CD8-positive, alpha-beta memory T cell (primary cell): ENCODE measurements around the gene RTN4RL1. TPM values are rescaled to one million over a fixed set of nuclear protein-coding genes. Genes with fewer than 3 reads are reported as not detected.

Experiments used
- CTCF ChIA-PET: fragments of 350-600 bp; sonication (Branson Sonifier 250); formaldehyde crosslinking; loops from one replicate; lab custom pipeline; 2021; ENCODE audit warnings: antibody characterized with exemption; lab: Charles Lee
- POLR2A ChIA-PET: fragments of 350-600 bp; sonication (Branson Sonifier 250); formaldehyde crosslinking; loops from one replicate; lab custom pipeline; 2021; ENCODE audit warnings: antibody characterized with exemption; lab: Charles Lee
- DNase-seq, 5 donors: peaks; one replicate each; pipeline versions ENCODE4 v3.0.0 to v3.0.0-alpha.2; 2020 to 2022; ENCODE audit warnings: mixed read lengths in 1 of 5
- H3K27ac ChIP-seq: one replicate; pipeline ENCODE4 v1.7.0; 2013; ENCODE audit warnings: low read depth, mild to moderate bottlenecking, low read length, moderate library complexity
- H3K27me3 ChIP-seq: 2 replicates; pipeline ENCODE4 v1.7.0; 2013; ENCODE audit warnings: low read length, mild to moderate bottlenecking; ENCODE audit not compliant: insufficient read depth, poor library complexity, severe bottlenecking
- H3K36me3 ChIP-seq: 2 replicates; pipeline ENCODE4 v1.7.0; 2013; ENCODE audit warnings: mild to moderate bottlenecking, low read length, moderate library complexity; ENCODE audit not compliant: insufficient read depth
- H3K4me1 ChIP-seq: 2 replicates; pipeline ENCODE4 v1.7.0; 2013; ENCODE audit warnings: mild to moderate bottlenecking, low read length, moderate library complexity; ENCODE audit not compliant: insufficient read depth
- H3K4me3 ChIP-seq: 2 replicates; pipeline ENCODE4 v1.7.0; 2013; ENCODE audit warnings: mild to moderate bottlenecking, low read length
- H3K9me3 ChIP-seq: 2 replicates; pipeline ENCODE4 v1.7.0; 2013; ENCODE audit warnings: mild to moderate bottlenecking, low read length
- H3K27ac Mint-ChIP-seq, 8 donors: one replicate each; pipeline ENCODE4 v1.8.0; 2020 to 2021; ENCODE audit warnings: mixed read lengths in 8 of 8, mild to moderate bottlenecking in 6 of 8, inconsistent platforms in 3 of 8, moderate library complexity in 3 of 8
- H3K27me3 Mint-ChIP-seq, 2 donors: one replicate each; pipeline ENCODE4 v1.8.0; 2020 to 2021; ENCODE audit warnings: mixed read lengths in 2 of 2, mild to moderate bottlenecking in 1 of 2, moderate library complexity in 1 of 2
- H3K36me3 Mint-ChIP-seq, 3 donors: one replicate each; pipeline ENCODE4 v1.8.0; 2020 to 2021; ENCODE audit warnings: mixed read lengths in 3 of 3, inconsistent platforms in 1 of 3, mild to moderate bottlenecking in 1 of 3
- H3K4me1 Mint-ChIP-seq, 3 donors: one replicate each; pipeline ENCODE4 v1.8.0; 2020 to 2021; ENCODE audit warnings: mixed read lengths in 3 of 3, inconsistent platforms in 1 of 3, mild to moderate bottlenecking in 1 of 3
- H3K4me3 Mint-ChIP-seq, 7 donors: one replicate each; pipeline ENCODE4 v1.8.0; 2020 to 2021; ENCODE audit warnings: mixed read lengths in 7 of 7, mild to moderate bottlenecking in 6 of 7, moderate library complexity in 4 of 7, inconsistent platforms in 2 of 7
- H3K9me3 Mint-ChIP-seq, 5 donors: one replicate each; pipeline ENCODE4 v1.8.0; 2020 to 2022; ENCODE audit warnings: mixed read lengths in 5 of 5, mild to moderate bottlenecking in 3 of 5, moderate library complexity in 2 of 5, inconsistent platforms in 1 of 5
- polyA plus RNA-seq: library from polyadenylated mRNA; unstranded; fragments of 300-500 nt; fragmentation: Illumina TruSeq; gene quantifications from one replicate; pipeline ENCODE4 v1.2.3, GENCODE V29; 2021
- total RNA-seq, 2 experiments: library from RNA; stranded (reverse); gene quantifications; one replicate each; pipeline ENCODE4 v1.2.3, GENCODE V29; 2021

The RTN4RL1 gene
- total and polyA plus RNA-seq, 3 experiments from 2014 or later = 0.32 to 1.2 (median 1.0) TPM

- H3K4me3 Mint-ChIP-seq = no peak overlapping the region
- Histone ChIP-seq H3K27me3 (no peaks in the 10 kb centered on the region), H3K4me3 (no peak overlapping the region), H3K36me3 (no peaks in the 10 kb centered on the region), H3K27ac (no peak overlapping the region), H3K4me1 (no peaks in the 10 kb centered on the region), H3K9me3 (no peaks in the 10 kb centered on the region)
- peak overlapping the region in 1 of 8 donors; percentile 33 for H3K27ac Mint-ChIP-seq
- H3K27me3 Mint-ChIP-seq = peaks cover 0 to 2% of the 10 kb centered on the region in 2 donors
- no peaks in the 10 kb centered on the region for H3K4me1 Mint-ChIP-seq
- no peaks in the 10 kb centered on the region for H3K36me3 Mint-ChIP-seq
- ChIA-PET POLR2A (no interaction called here), CTCF (no interaction called here)
- H3K9me3 Mint-ChIP-seq = no peaks in the 10 kb centered on the region
- DNase-seq = no peak
Observed at GRCh38 chr17:1959871-1960544, 65.1 kb downstream of the RTN4RL1 start.

DNA sequence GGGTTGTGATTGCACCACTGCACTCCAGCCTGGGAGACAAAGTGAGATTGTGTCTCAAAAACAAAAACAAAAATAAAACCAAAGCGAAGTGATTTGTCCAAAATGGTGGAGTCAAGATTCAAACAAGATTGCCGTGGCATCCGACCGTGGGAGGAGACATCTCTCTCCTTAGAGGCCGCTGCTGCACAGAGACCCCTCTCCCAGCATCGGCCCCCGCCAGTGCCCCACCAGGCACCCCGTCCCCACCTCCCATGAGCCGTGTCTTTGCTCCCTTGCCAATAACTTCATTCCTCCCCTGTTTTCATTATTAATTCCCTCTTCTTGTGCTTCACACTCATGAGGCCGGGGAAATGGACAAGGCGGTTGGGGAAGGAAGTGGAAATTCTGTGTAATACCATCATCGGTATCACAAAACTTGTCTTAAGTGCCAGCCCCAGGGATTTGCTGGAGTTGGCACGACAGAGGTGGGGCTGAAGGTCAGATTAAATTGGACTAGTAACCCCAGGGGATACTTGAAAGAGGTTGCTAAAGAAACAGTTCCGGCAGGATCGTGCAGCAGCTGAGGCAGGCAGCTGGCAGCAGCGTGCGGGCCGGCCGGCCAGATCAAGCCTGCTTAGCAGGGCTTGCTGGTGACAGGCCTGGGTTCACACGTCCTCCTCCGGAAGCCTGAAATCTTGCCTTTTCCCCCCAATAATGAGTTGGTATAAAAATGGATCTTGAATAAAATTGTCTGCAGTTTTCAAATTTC is 66.8 kb downstream of the RTN4RL1 start:
- POLR2A ChIA-PET = no interaction called here
- no peak overlapping the region for H3K4me3 ChIP-seq
- no peaks in the 10 kb centered on the region for H3K4me1 Mint-ChIP-seq
- H3K27ac ChIP-seq = no peak overlapping the region
- H3K9me3 ChIP-seq = no peaks in the 10 kb centered on the region
- no peaks in the 10 kb centered on the region for H3K9me3 Mint-ChIP-seq
- no peaks in the 10 kb centered on the region for H3K4me1 ChIP-seq
- no peaks in the 10 kb centered on the region for H3K36me3 ChIP-seq
- CTCF ChIA-PET = no interaction called here
- no peak overlapping the region for H3K4me3 Mint-ChIP-seq
- H3K36me3 Mint-ChIP-seq = no peaks in the 10 kb centered on the region
- H3K27me3 ChIP-seq = no peaks in the 10 kb centered on the region
- H3K27me3 Mint-ChIP-seq = peaks cover 0 to 2% of the 10 kb centered on the region in 2 donors
- DNase-seq = no peak
- peak overlapping the region in 1 of 8 donors; percentile 14 for H3K27ac Mint-ChIP-seq

DNA sequence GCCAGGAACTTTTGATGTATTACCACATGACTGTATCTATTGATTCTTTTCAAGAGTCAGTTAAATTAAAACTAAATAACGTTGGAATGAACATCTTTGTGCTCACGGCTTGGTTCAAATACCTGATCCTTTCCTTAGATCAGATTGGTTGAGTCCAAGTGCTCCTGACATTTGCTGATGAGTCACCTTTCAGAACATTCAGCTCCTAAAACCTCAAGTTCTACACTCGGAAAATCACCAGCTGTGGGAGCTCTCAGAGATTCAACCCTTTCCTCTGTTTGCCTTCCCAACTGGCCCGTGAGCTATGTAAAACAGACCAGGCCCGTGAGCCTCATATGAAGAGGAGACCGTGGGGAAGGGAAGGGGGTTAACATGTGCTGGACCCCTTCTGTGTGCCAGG is 68.1 kb downstream of the RTN4RL1 start:
- no peaks in the 10 kb centered on the region for H3K27me3 ChIP-seq
- no peaks in the 10 kb centered on the region for H3K36me3 ChIP-seq
- no peaks in the 10 kb centered on the region for H3K4me1 Mint-ChIP-seq
- H3K4me1 ChIP-seq = no peaks in the 10 kb centered on the region
- H3K4me3 Mint-ChIP-seq = no peak overlapping the region
- no peak overlapping the region for H3K27ac Mint-ChIP-seq
- H3K27me3 Mint-ChIP-seq = peaks cover 0 to 2% of the 10 kb centered on the region in 2 donors
- no peak overlapping the region for H3K4me3 ChIP-seq
- CTCF ChIA-PET = no interaction called here
- POLR2A ChIA-PET = no interaction called here
- no peak overlapping the region for H3K27ac ChIP-seq
- DNase-seq = no peak
- no peaks in the 10 kb centered on the region for H3K36me3 Mint-ChIP-seq
- no peaks in the 10 kb centered on the region for H3K9me3 ChIP-seq
- H3K9me3 Mint-ChIP-seq = no peaks in the 10 kb centered on the region

- H3K4me1 ChIP-seq = no peaks in the 10 kb centered on the region
- H3K27ac Mint-ChIP-seq = peak overlapping the region in 1 of 8 donors; percentile 54
- H3K4me3 ChIP-seq = no peak overlapping the region
- H3K36me3 ChIP-seq = no peaks in the 10 kb centered on the region
- no peaks in the 10 kb centered on the region for H3K36me3 Mint-ChIP-seq
- POLR2A ChIA-PET = no interaction called here
- DNase-seq = no peak
- no peaks in the 10 kb centered on the region for H3K9me3 ChIP-seq
- H3K27me3 ChIP-seq = no peaks in the 10 kb centered on the region
- CTCF ChIA-PET = no interaction called here
- no peak overlapping the region for H3K27ac ChIP-seq
- H3K9me3 Mint-ChIP-seq = no peaks in the 10 kb centered on the region
- no peak overlapping the region for H3K4me3 Mint-ChIP-seq
- no peaks in the 10 kb centered on the region for H3K27me3 Mint-ChIP-seq
- H3K4me1 Mint-ChIP-seq = no peaks in the 10 kb centered on the region
Observed at GRCh38 chr17:1956134-1956533, 69.0 kb downstream of the RTN4RL1 start.

- no peaks in the 10 kb centered on the region for H3K27me3 ChIP-seq
- ChIA-PET POLR2A (no interaction called here), CTCF (no interaction called here)
- H3K4me1 ChIP-seq = no peaks in the 10 kb centered on the region
- no peaks in the 10 kb centered on the region for H3K9me3 ChIP-seq
- H3K36me3 ChIP-seq = no peaks in the 10 kb centered on the region
- Mint-ChIP-seq H3K4me3 (no peak overlapping the region), H3K27me3 (peaks cover 0 to 2% of the 10 kb centered on the region in 2 donors), H3K9me3 (no peaks in the 10 kb centered on the region), H3K36me3 (no peaks in the 10 kb centered on the region), H3K27ac (no peak overlapping the region), H3K4me1 (no peaks in the 10 kb centered on the region)
- H3K4me3 ChIP-seq = no peak overlapping the region
- no peak overlapping the region for H3K27ac ChIP-seq
- no peak for DNase-seq
Observed at GRCh38 chr17:1953831-1954230, 71.3 kb downstream of the RTN4RL1 start.

DNA sequence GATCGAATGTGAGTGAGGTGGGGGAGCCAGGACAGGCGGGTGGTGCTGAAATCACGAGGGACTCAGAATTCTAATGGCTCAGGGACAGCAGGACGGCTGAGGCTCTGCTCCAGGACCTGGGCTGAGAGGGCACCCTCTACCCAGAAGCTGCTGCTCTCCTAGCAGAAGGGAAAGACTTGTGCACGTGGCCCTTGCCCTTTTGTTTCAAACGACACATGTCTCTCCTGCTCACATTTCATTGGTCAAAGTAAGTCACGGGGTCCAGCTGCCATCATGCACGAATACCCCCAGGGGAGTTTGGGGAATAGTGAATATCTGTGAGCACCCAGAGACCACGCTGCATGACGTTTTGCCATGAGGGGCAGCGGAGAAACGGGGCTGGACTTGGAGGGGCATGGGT is 73.2 kb downstream of the RTN4RL1 start:
- Mint-ChIP-seq H3K4me3 (no peak overlapping the region), H3K9me3 (no peaks in the 10 kb centered on the region), H3K27me3 (peaks cover 0 to 2% of the 10 kb centered on the region in 2 donors), H3K36me3 (no peaks in the 10 kb centered on the region), H3K4me1 (no peaks in the 10 kb centered on the region), H3K27ac (no peak overlapping the region)
- Histone ChIP-seq H3K4me1 (no peaks in the 10 kb centered on the region), H3K9me3 (no peaks in the 10 kb centered on the region), H3K4me3 (no peak overlapping the region), H3K27me3 (no peaks in the 10 kb centered on the region), H3K27ac (no peak overlapping the region), H3K36me3 (no peaks in the 10 kb centered on the region)
- DNase-seq = no peak
- CTCF ChIA-PET = no interaction called here
- POLR2A ChIA-PET = no interaction called here

DNA sequence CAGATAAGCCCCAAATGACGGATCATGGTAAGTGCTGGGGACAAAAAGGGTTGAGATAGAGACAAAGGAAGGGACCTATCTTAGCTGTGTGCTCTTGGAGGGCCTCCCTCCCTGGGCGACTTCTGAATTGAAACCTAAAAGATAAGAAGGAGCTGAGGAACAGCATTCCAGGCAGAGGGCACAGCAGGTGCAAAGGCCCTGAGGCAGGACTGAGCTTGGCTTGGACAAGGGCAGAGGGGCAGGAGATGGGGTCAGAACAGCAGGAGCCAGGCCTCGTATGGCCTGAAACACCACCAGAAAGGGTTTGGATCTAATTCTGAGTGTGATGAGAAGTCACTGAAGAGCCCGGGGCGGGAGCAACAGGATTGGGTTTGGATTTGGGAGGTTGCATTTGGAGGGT is 75.4 kb downstream of the RTN4RL1 start:
- Histone ChIP-seq H3K9me3 (no peaks in the 10 kb centered on the region), H3K4me1 (no peaks in the 10 kb centered on the region), H3K4me3 (no peak overlapping the region), H3K36me3 (no peaks in the 10 kb centered on the region), H3K27ac (no peak overlapping the region), H3K27me3 (no peaks in the 10 kb centered on the region)
- CTCF ChIA-PET = no interaction called here
- Mint-ChIP-seq H3K9me3 (no peaks in the 10 kb centered on the region), H3K4me3 (no peak overlapping the region), H3K36me3 (no peaks in the 10 kb centered on the region), H3K4me1 (no peaks in the 10 kb centered on the region), H3K27me3 (peaks cover 0 to 2% of the 10 kb centered on the region in 2 donors), H3K27ac (peak overlapping the region in 1 of 8 donors; percentile 58)
- no peak for DNase-seq
- POLR2A ChIA-PET = no interaction called here

DNA sequence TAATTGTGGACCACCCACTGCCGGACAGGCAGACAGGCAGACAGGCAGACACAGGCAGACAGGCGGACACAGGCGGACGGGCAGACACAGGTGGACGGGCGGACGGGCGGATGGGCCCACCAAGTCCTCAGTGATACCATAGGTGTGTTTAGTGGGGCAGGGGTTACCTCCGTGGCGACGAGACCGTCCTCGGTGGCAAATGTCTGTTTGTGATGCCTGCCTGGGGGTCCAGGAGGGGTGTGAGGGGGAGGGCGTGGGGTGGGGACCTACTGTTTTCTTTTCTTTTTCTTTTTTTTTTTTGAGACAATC is 76.7 kb downstream of the RTN4RL1 start:
- no peaks in the 10 kb centered on the region for H3K36me3 Mint-ChIP-seq
- ChIA-PET CTCF (no interaction called here), POLR2A (no interaction called here)
- no peaks in the 10 kb centered on the region for H3K4me1 ChIP-seq
- no peak overlapping the region for H3K27ac ChIP-seq
- H3K4me1 Mint-ChIP-seq = no peaks in the 10 kb centered on the region
- no peaks in the 10 kb centered on the region for H3K9me3 Mint-ChIP-seq
- H3K4me3 Mint-ChIP-seq = no peak overlapping the region
- no peaks in the 10 kb centered on the region for H3K9me3 ChIP-seq
- H3K36me3 ChIP-seq = no peaks in the 10 kb centered on the region
- H3K27me3 Mint-ChIP-seq = peaks cover 0 to 2% of the 10 kb centered on the region in 2 donors
- H3K27me3 ChIP-seq = no peaks in the 10 kb centered on the region
- no peak for DNase-seq
- no peak overlapping the region for H3K27ac Mint-ChIP-seq
- no peak overlapping the region for H3K4me3 ChIP-seq
